HG02763 (cell line): ENCODE data around the gene RABEP2.

Experiments
- ATAC-seq: cut with Tn5 transposase; IDR thresholded peaks from one replicate; pipeline ENCODE4 v1.9.1; 2021; ENCODE audit warnings: mild to moderate bottlenecking, moderate library complexity; ENCODE audit not compliant: unreplicated experiment

RABEP2 gene

GRCh38 chr16:28859326-28859725, 65.7 kb downstream of the RABEP2 start:
- no peak for ATAC-seq

- no peak for ATAC-seq
Measured at GRCh38 chr16:28858421-28858820, 66.6 kb downstream of the RABEP2 start.
